ENCODE data around the gene EXOC2. TPM values are rescaled to one million over a fixed set of nuclear protein-coding genes. Genes with fewer than 3 reads are reported as not detected.

The EXOC2 gene
- total RNA-seq, 3 donors from 2014 or later (not counting 1 experiment from before 2014, with no cell fraction given): 22.1 to 30.8 (median 26.5) TPM

GRCh38 chr6:451847-452246 is 241.1 kb downstream of the EXOC2 start:
- no peak overlapping the region for H3K27ac Mint-ChIP-seq

GRCh38 chr6:451336-451735 is 241.6 kb downstream of the EXOC2 start:
- WGBS (ENCODE audit: insufficient coverage): 94% methylated on average over 12 of the region's 12 CpGs
- Mint-ChIP-seq H3K4me1 (peaks cover 6 to 8% of the 10 kb centered on the region in 2 donors), H3K9me3 (no peaks in the 10 kb centered on the region), H3K4me3 (no peak overlapping the region), H3K27me3 (ENCODE audit: low read depth in 2 of 2) (no peaks in the 10 kb centered on the region), H3K27ac (no peak overlapping the region), H3K36me3 (no peaks in the 10 kb centered on the region)
- DNase-seq (no peak), ATAC-seq (no peak)
- Histone ChIP-seq H3K4me1 (ENCODE audit: control insufficient read depth, insufficient read depth, low read length) (peaks cover 17% of the 10 kb centered on the region), H3K27ac (ENCODE audit: low read length) (no peak overlapping the region), H3K9me3 (ENCODE audit: control insufficient read depth, insufficient read depth, low read length) (no peaks in the 10 kb centered on the region), H3K4me3 (ENCODE audit: low read length) (no peak overlapping the region), H3K27me3 (ENCODE audit: control insufficient read depth, insufficient read depth, low read length) (no peaks in the 10 kb centered on the region), H3K36me3 (ENCODE audit: control insufficient read depth, insufficient read depth, low read length) (no peaks in the 10 kb centered on the region)
- intact Hi-C loops (cut with micrococcal nuclease): no loop called here
- TF ChIP-seq, protein P1, sequence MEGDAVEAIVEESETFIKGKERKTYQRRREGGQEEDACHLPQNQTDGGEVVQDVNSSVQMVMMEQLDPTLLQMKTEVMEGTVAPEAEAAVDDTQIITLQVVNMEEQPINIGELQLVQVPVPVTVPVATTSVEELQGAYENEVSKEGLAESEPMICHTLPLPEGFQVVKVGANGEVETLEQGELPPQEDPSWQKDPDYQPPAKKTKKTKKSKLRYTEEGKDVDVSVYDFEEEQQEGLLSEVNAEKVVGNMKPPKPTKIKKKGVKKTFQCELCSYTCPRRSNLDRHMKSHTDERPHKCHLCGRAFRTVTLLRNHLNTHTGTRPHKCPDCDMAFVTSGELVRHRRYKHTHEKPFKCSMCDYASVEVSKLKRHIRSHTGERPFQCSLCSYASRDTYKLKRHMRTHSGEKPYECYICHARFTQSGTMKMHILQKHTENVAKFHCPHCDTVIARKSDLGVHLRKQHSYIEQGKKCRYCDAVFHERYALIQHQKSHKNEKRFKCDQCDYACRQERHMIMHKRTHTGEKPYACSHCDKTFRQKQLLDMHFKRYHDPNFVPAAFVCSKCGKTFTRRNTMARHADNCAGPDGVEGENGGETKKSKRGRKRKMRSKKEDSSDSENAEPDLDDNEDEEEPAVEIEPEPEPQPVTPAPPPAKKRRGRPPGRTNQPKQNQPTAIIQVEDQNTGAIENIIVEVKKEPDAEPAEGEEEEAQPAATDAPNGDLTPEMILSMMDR (IDR thresholded peaks at IDR 0.05): no peak

More at GRCh38 chr6:451847-452246, 241.1 kb downstream of the EXOC2 start:
- Histone ChIP-seq H3K9me3 (ENCODE audit: control insufficient read depth, insufficient read depth, low read length) (no peaks in the 10 kb centered on the region), H3K36me3 (ENCODE audit: control insufficient read depth, insufficient read depth, low read length) (no peaks in the 10 kb centered on the region), H3K4me1 (ENCODE audit: control insufficient read depth, insufficient read depth, low read length) (peaks cover 12% of the 10 kb centered on the region), H3K4me3 (ENCODE audit: low read length) (no peak overlapping the region), H3K27ac (ENCODE audit: low read length) (no peak overlapping the region), H3K27me3 (ENCODE audit: control insufficient read depth, insufficient read depth, low read length) (no peaks in the 10 kb centered on the region)
- intact Hi-C loops (cut with micrococcal nuclease): no loop called here
- ATAC-seq (no peak), DNase-seq (no peak)
- Mint-ChIP-seq H3K4me3 (no peak overlapping the region), H3K9me3 (no peaks in the 10 kb centered on the region), H3K4me1 (peaks cover under 1 to 3% of the 10 kb centered on the region in 2 donors), H3K27me3 (ENCODE audit: low read depth in 2 of 2) (no peaks in the 10 kb centered on the region), H3K36me3 (no peaks in the 10 kb centered on the region)
- WGBS (ENCODE audit: insufficient coverage): 96% methylated on average over 8 of the region's 8 CpGs
- TF ChIP-seq, protein P1 (IDR thresholded peaks at IDR 0.05): no peak

DNA sequence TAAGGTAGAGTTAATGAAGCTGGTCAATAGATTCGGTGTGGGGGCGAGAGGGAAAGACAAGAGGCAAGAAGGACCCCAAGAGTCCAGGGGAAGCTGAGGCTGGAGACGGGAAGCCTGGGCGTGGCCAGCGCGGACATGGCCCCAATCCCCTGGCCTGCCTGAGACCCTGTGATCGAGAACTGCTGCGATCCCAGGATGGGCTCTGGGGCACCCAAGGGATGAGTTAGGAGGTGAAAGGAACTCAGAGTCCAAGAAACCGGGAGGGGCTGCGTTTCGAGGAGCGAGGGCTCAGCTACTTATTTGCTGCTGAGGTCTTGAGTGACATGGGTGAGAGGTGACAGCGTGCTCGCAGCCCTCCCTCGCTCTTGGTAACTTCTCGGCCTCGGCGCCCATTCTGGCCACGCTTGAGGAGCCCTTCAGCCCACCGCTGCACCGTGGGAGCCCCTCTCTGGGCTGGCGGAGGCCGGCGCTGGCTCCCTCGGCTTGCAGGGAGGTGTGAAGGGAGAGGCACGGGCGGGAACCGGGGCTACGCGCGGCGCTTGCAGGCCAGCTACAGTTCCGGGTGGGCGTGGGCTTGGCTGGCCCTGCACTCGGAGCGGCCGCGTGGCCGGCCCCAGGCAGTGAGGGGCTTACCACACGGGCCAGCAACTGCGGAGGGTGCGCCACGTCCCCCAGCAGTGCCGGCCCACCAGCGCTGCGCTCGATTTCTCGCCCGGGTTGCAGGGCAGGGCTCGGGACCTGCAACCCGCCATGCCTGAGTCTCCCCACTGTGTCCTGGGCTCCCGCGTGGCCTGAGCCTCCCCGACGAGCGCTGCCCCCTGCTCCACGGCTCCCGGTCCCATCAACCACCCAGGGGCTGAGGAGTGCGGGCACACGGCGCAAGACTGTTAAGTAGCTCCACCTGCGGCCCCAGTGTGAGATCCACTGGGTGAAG is 243.2 kb downstream of the EXOC2 start:
- ATAC-seq (no peak), DNase-seq (no peak)
- Histone ChIP-seq H3K4me3 (ENCODE audit: low read length) (no peak overlapping the region), H3K27ac (ENCODE audit: low read length) (no peak overlapping the region), H3K9me3 (ENCODE audit: control insufficient read depth, insufficient read depth, low read length) (no peaks in the 10 kb centered on the region), H3K27me3 (ENCODE audit: control insufficient read depth, insufficient read depth, low read length) (no peaks in the 10 kb centered on the region), H3K36me3 (ENCODE audit: control insufficient read depth, insufficient read depth, low read length) (no peaks in the 10 kb centered on the region), H3K4me1 (ENCODE audit: control insufficient read depth, insufficient read depth, low read length) (peaks cover 33% of the 10 kb centered on the region)
- H3K27ac Mint-ChIP-seq: no peak overlapping the region
- no peak overlapping the region for H3K4me3 Mint-ChIP-seq
- no peaks in the 10 kb centered on the region for H3K9me3 Mint-ChIP-seq
- H3K36me3 Mint-ChIP-seq: no peaks in the 10 kb centered on the region
- H3K27me3 Mint-ChIP-seq (ENCODE audit: low read depth in 2 of 2): no peaks in the 10 kb centered on the region
- WGBS (ENCODE audit: insufficient coverage): 94% methylated on average over 62 of the region's 62 CpGs
- H3K4me1 Mint-ChIP-seq: peaks cover 22 to 24% of the 10 kb centered on the region in 2 donors
- intact Hi-C loops (cut with micrococcal nuclease): no loop called here
- TF ChIP-seq, protein P1 (IDR thresholded peaks at IDR 0.05): no peak

Measured in natural killer cell (primary cell).